Erythroblast (primary cell): ENCODE results near the gene SQSTM1.

Experiments
- GATA1 ChIP-seq: IDR thresholded peaks from 2 replicates; pipeline ENCODE4 v1.6.1; 2011; ENCODE audit warnings: low read depth, mild to moderate bottlenecking, control low read depth, low read length, moderate library complexity
- POLR2A ChIP-seq: IDR thresholded peaks from 2 replicates; pipeline ENCODE4 v1.6.1; 2011; ENCODE audit warnings: mild to moderate bottlenecking, low read length

- no peak for TF ChIP-seq POLR2A
- no peak for TF ChIP-seq GATA1
Observed at GRCh38 chr5:179873588-179874110, 52.9 kb downstream of the SQSTM1 start.
